K562 (cell line): Measurements from ENCODE around the gene NAA40. TPM values are rescaled to one million over a fixed set of nuclear protein-coding genes. Genes with fewer than 3 reads are reported as not detected.
A peak's percentile ranks its signal among the peaks of the same experiment; 100 is the strongest.

ENCODE experiments used
- ATAC-seq: fragments of 200-7000 bp; cut with Tn5 transposase; 3 replicates; pipeline ENCODE4 v1.9.1; 2020; ENCODE audit warnings: moderate library complexity
- BruUV-seq: library from RNA; stranded (reverse); fragments of 400-500 nt; replicated peaks from 2 replicates; lab custom pipeline; 2021; lab: Mats Ljungman, UMichigan
- CTCF ChIA-PET: fragments of 300-600 bp; formaldehyde crosslinking; extraction: SDS; loops from one replicate; lab custom pipeline; 2021; ENCODE audit warnings: low intra/inter-chr PET ratio; lab: Yijun Ruan, JAX
- POLR2A ChIA-PET: fragments of 300-600, 350-650 bp; sonication (Branson Sonifier 250); formaldehyde crosslinking; extraction: SDS; loops from one replicate; lab custom pipeline; 2021; ENCODE audit warnings: antibody characterized with exemption, inconsistent platforms; lab: Yijun Ruan, JAX
- DNase-seq, 4 experiments: peaks; one replicate each; pipeline versions ENCODE4 v3.0.0 to v3.0.0-alpha.2; 2011 to 2018; ENCODE audit warnings: low spot score in 3 of 4, mixed read lengths in 3 of 4; ENCODE audit errors: extremely low read depth in 1 of 4
- FAIRE-seq: peaks from 2 replicates; lab custom pipeline; 2011; peaks lifted over from hg19 to GRCh38; lab: Jason Lieb, UNC
- H2AFZ ChIP-seq: 2 replicates; pipeline ENCODE4 v1.6.0; 2011; ENCODE audit warnings: low read depth, low read length, control low read depth, inconsistent platforms
- H3K27ac ChIP-seq: fragments of 200-600 bp; 3 replicates; pipeline ENCODE4 v1.8.0; 2011; ENCODE audit warnings: low read depth, mild to moderate bottlenecking, control low read depth, inconsistent platforms, low read length, moderate library complexity, mixed read lengths; ENCODE audit errors: extremely low read depth
- H3K27me3 ChIP-seq, 2 experiments: fragments of 300-600 bp in 1 of 2; 2 replicates in 1 of 2; 3 replicates in 1 of 2; pipeline versions ENCODE4 v1.6.0 to v1.8.0; 2011; ENCODE audit warnings: inconsistent platforms in 2 of 2, low read length in 2 of 2, mild to moderate bottlenecking in 1 of 2, mixed read lengths in 1 of 2, moderate library complexity in 1 of 2; ENCODE audit not compliant: control insufficient read depth in 2 of 2, insufficient read depth in 2 of 2
- H3K36me3 ChIP-seq: fragments of 300-600 bp; 3 replicates; pipeline ENCODE4 v1.8.0; 2011; ENCODE audit warnings: mild to moderate bottlenecking, low read length, inconsistent platforms; ENCODE audit not compliant: control insufficient read depth, insufficient read depth
- H3K4me1 ChIP-seq, 2 experiments: fragments of 200-600 bp in 1 of 2; replicated peaks in 1 of 2; 2 replicates in 1 of 2; 3 replicates in 1 of 2; pipeline versions ENCODE4 v1.5.1 to v1.8.0; 2011; ENCODE audit warnings: inconsistent platforms in 2 of 2, low read length in 2 of 2, mild to moderate bottlenecking in 1 of 2, mixed read lengths in 1 of 2, moderate library complexity in 1 of 2; ENCODE audit not compliant: control insufficient read depth in 2 of 2, insufficient read depth in 2 of 2
- H3K4me2 ChIP-seq: 2 replicates; pipeline ENCODE4 v1.6.1; 2011; ENCODE audit warnings: low read length, control low read depth, inconsistent platforms, mixed read lengths; ENCODE audit not compliant: insufficient read depth
- H3K4me3 ChIP-seq: fragments of 200-600 bp; sonication (generic), shearing (Covaris generic); 2 replicates; pipeline ENCODE4 v1.5.1; 2016; ENCODE audit warnings: control low read depth, inconsistent platforms
- H3K79me2 ChIP-seq: fragments of 200-600 bp; 3 replicates; pipeline ENCODE4 v1.8.0; 2011; ENCODE audit warnings: low read length, inconsistent platforms; ENCODE audit not compliant: control insufficient read depth, insufficient read depth
- H3K9ac ChIP-seq, 2 experiments: 2 replicates each; pipeline versions ENCODE4 v1.6.0 to v1.6.1; 2011; ENCODE audit warnings: low read depth in 2 of 2, low read length in 2 of 2, control low read depth in 1 of 2, inconsistent platforms in 1 of 2, mild to moderate bottlenecking in 1 of 2, mixed read lengths in 1 of 2; ENCODE audit not compliant: insufficient read depth in 1 of 2
- H3K9me1 ChIP-seq: one replicate; pipeline ENCODE4 v1.6.0; 2011; ENCODE audit warnings: inconsistent platforms, mild to moderate bottlenecking, low read length, moderate library complexity; ENCODE audit not compliant: control insufficient read depth, insufficient read depth
- H3K9me3 ChIP-seq: replicated peaks from 2 replicates; pipeline ENCODE4 v1.5.1; 2011; ENCODE audit warnings: low read depth, low read length, inconsistent platforms; ENCODE audit not compliant: control insufficient read depth, insufficient read depth
- H4K20me1 ChIP-seq: replicated peaks from 2 replicates; pipeline ENCODE4 v1.6.1; 2011; ENCODE audit warnings: low read length, inconsistent platforms, mixed read lengths; ENCODE audit not compliant: control insufficient read depth, insufficient read depth
- CCNT2 ChIP-seq: IDR thresholded peaks from 2 replicates; pipeline ENCODE4 v1.6.1; 2011; ENCODE audit warnings: borderline replicate concordance, low read depth, mild to moderate bottlenecking, moderate library complexity, mixed read lengths, low read length; ENCODE audit not compliant: insufficient read length; ENCODE audit errors: extremely low read depth
- FOSL1 ChIP-seq: fragments of 200-800 bp; sonication (Bioruptor generic); conservative IDR thresholded peaks from 2 replicates; pipeline ENCODE4 v1.6.1; 2016; ENCODE audit warnings: missing genetic modification characterization, missing compliant biosample characterization
- MGA ChIP-seq: fragments of 450-650 bp; IDR thresholded peaks from 2 replicates; pipeline ENCODE4 v1.6.1; 2016; ENCODE audit warnings: mild to moderate bottlenecking, moderate library complexity
- NR2C1 ChIP-seq, 2 experiments: fragments of 450-650 bp; IDR thresholded peaks; 2 replicates each; pipeline ENCODE4 v1.6.1; 2017; ENCODE audit warnings: mild to moderate bottlenecking in 2 of 2, antibody characterized with exemption in 1 of 2, inconsistent platforms in 1 of 2, missing compliant biosample characterization in 1 of 2, missing genetic modification characterization in 1 of 2
- NR2C2 ChIP-seq, 2 experiments: fragments of 200-800 bp in 1 of 2; sonication (Bioruptor generic) in 1 of 2; sonication (generic) in 1 of 2; formaldehyde crosslinking in 1 of 2; IDR thresholded peaks; 2 replicates each; pipeline versions ENCODE4 v1.6.1 to v1.8.0; 2016 to 2022; ENCODE audit warnings: mild to moderate bottlenecking in 1 of 2, missing compliant biosample characterization in 1 of 2, missing genetic modification characterization in 1 of 2, missing genetic modification reagents in 1 of 2
- ZFX ChIP-seq: sonication (generic); formaldehyde crosslinking; IDR thresholded peaks from 2 replicates; pipeline ENCODE4 v1.8.0; 2022; ENCODE audit warnings: mild to moderate bottlenecking, missing genetic modification reagents, moderate library complexity
- WGBS: fragments of 100-300 bp; shearing (Covaris generic); methylation state at CpG from one replicate; pipeline ENCODE4 v1.1.6; 2016; ENCODE audit warnings: low coverage, mixed read lengths; ENCODE audit not compliant: insufficient coverage; ENCODE audit errors: missing lambda C conversion rate; 5-methylcytosine and 5-hydroxymethylcytosine counted together
- in situ Hi-C: fragments of 300-500 bp; cut with MboI; formaldehyde crosslinking; loops from 4 replicates; pipeline ENCODE4 v1.15.0; 2018; ENCODE audit warnings: inconsistent platforms, mixed read lengths
- intact Hi-C: fragments of 100-400 bp; cut with micrococcal nuclease; formaldehyde crosslinking; loops from 2 replicates; pipeline ENCODE4 v1.14.2; 2022
- polyA plus RNA-seq, 8 experiments: library from polyadenylated mRNA; depleted of rRNA in 4 of 8; stranded (reverse) in 5 of 8; unstranded in 3 of 8; fragments of >200 nt; fragmentation: Nextera tagmentation in 2 of 8; fragmentation: Illumina TruSeq in 1 of 8; extraction: Ambion mirVana in 2 of 8; extraction: Trizol in 1 of 8; gene quantifications; 2 replicates each; pipeline versions ENCODE4 v1.2.1 to v1.2.3, GENCODE V29; 2011 to 2014; ENCODE audit warnings: inconsistent platforms in 1 of 8, missing spikeins in 1 of 8
- total RNA-seq, 7 experiments: library from RNA; depleted of rRNA in 6 of 7; stranded (reverse); fragments of >200 nt in 6 of 7; fragmentation: Illumina TruSeq in 2 of 7; extraction: Trizol in 2 of 7; gene quantifications; 2 replicates each; pipeline versions ENCODE4 v1.2.1 to v1.2.3, GENCODE V29; 2011 to 2021; ENCODE audit warnings: low replicate concordance in 1 of 7

NAA40 gene
- total and polyA plus RNA-seq, 9 of the 15 experiments (the other 6 are each of a cell fraction or from before 2014, with no cell fraction given) = 6.2 to 39.0 (median 23.1) TPM

GRCh38 chr11:63939397-63939891 is 642 bp downstream of the NAA40 start:
- Histone ChIP-seq H3K27me3 (no peaks in the 10 kb centered on the region), H3K9me1 (peaks cover 4% of the 10 kb centered on the region), H3K4me2 (peak overlapping the region; percentile 96), H2AFZ (peak overlapping the region; percentile 84), H4K20me1 (0 out of 2 replicates have a peak, but pooled peaks cover 4% of the 10 kb centered on the region), H3K4me3 (peak overlapping the region; percentile 72), H3K9me3 (no peaks in the 10 kb centered on the region), H3K79me2 (peaks cover 56% of the 10 kb centered on the region), H3K9ac (peak overlapping the region; percentile 74 to 96), H3K36me3 (peaks cover 30% of the 10 kb centered on the region), H3K4me1 (peaks cover 45 to 46% of the 10 kb centered on the region in 2 experiments), H3K27ac (peak overlapping the region; percentile 74)
- ATAC-seq (no peak; the same call in 2 of the 3 replicates), FAIRE-seq (peak; percentile 51), DNase-seq (peak in 1 of 4 experiments; percentile 44)
- POLR2A ChIA-PET = interaction anchor here (0.6 to 1.0 kb wide), 3 partner anchors 14 to 627 kb away, joined by 3 read pairs; no protein-coding TSS in a partner anchor
- in situ Hi-C loops (no loop called here), intact Hi-C loops (loop anchor here (1.0 kb wide), 1 partner anchor 22 kb away; the partner anchor contains the start of gene RCOR2)
- CTCF ChIA-PET = interaction anchor here (0.6 to 1.5 kb wide), 2 partner anchors 13 to 101 kb away, joined by 4 read pairs; partner anchors contain the start of gene MARK2
- WGBS = 1% methylated on average over 25 of the region's 26 CpGs
- no TSS peak for BruUV-seq
- peak; percentile 25; the same call in 1 of the 2 replicates for TF ChIP-seq ZFX (CRISPR knock-in tag)
- TF ChIP-seq CCNT2 = no peak
- TF ChIP-seq NR2C2 (CRISPR knock-in tag; IDR thresholded peaks at IDR 0.05) = no peak
- peak; percentile 93 for TF ChIP-seq NR2C2 (tag; IDR thresholded peaks at IDR 0.05)
- TF ChIP-seq MGA = peak; percentile 35; the same call in 1 of the 2 replicates
- no peak for TF ChIP-seq FOSL1 (tag)
- TF ChIP-seq NR2C1 (IDR thresholded peaks at IDR 0.05) = peak; percentile 89
- no peak for TF ChIP-seq NR2C1 (tag; IDR thresholded peaks at IDR 0.05)
